ENCODE data around the gene RTKN2. TPM values are rescaled to one million over a fixed set of nuclear protein-coding genes. Genes with fewer than 3 reads are reported as not detected.

RTKN2 gene
- total and polyA plus RNA-seq, 2 of the 4 experiments (the other 2 are of a cell fraction) = 0.75 to 0.90 TPM

DNA sequence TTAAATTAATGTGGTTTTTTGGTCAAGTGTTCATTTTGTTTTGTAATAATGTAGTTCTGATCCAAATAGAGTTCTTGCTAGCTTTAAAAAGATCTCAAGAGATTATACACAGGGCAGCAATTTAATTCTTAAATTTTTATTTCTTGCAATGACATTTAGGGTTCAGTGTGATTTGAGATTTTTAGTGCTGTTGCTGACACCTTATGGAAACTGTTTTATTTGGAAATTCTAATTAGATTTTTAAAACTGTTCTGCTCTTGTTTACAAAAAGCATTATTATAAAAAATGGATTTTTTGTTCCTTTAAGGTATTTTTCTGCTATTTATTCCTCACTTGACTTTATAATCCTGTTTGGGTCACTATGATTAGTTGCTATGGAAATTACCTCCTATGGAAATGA is 72.1 kb downstream of the RTKN2 start:
- dilution Hi-C loops (cut with HindIII; ENCODE audit: low sequenced_read_pairs, unreplicated experiment) = no loop called here
- H3K23ac ChIP-seq (ENCODE audit: low read depth, low read length) = no peak overlapping the region
- no peaks in the 10 kb centered on the region for H3K27me3 ChIP-seq (ENCODE audit: control insufficient read depth, insufficient read depth, low read length)
- no peak overlapping the region for H2AFZ ChIP-seq (replicated peaks; ENCODE audit: low read length, poor library complexity)
- no peak overlapping the region for H3K4ac ChIP-seq (ENCODE audit: low read depth, low read length)
- DNase-seq (no peak), ATAC-seq (ENCODE audit: low read depth) (no peak)
- no peaks in the 10 kb centered on the region for H4K20me1 ChIP-seq (ENCODE audit: insufficient read depth, low read length)
- no peak overlapping the region for H4K5ac ChIP-seq (ENCODE audit: low read depth, low read length)
- H4K8ac ChIP-seq (ENCODE audit: low read depth in 2 of 2, low read length in 2 of 2) = no peak overlapping the region
- H2BK15ac ChIP-seq (ENCODE audit: low read depth, low read length) = no peak overlapping the region
- no peaks in the 10 kb centered on the region for H3K79me1 ChIP-seq (ENCODE audit: low read depth in 1 of 2, low read length in 2 of 2)
- no peak overlapping the region for H2AK9ac ChIP-seq (replicated peaks; ENCODE audit: low read depth, low read length, poor library complexity)
- CTCF ChIA-PET = interaction anchor here (0.6 kb wide), 2 partner anchors 17 to 18 kb away, joined by 3 read pairs; no protein-coding TSS in a partner anchor
- no TSS peak for BruUV-seq (replicated peaks)
- H3K4me3 ChIP-seq (ENCODE audit: insufficient read depth, low read depth, low read length) = no peak overlapping the region
- H3K9me1 ChIP-seq (ENCODE audit: insufficient read depth, low read length) = no peaks in the 10 kb centered on the region; the same call in 1 of the 2 replicates
- H2AK5ac ChIP-seq (ENCODE audit: low read depth, low read length) = no peak overlapping the region
- TF ChIP-seq, protein P1, sequence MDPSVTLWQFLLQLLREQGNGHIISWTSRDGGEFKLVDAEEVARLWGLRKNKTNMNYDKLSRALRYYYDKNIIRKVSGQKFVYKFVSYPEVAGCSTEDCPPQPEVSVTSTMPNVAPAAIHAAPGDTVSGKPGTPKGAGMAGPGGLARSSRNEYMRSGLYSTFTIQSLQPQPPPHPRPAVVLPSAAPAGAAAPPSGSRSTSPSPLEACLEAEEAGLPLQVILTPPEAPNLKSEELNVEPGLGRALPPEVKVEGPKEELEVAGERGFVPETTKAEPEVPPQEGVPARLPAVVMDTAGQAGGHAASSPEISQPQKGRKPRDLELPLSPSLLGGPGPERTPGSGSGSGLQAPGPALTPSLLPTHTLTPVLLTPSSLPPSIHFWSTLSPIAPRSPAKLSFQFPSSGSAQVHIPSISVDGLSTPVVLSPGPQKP (IDR thresholded peaks at IDR 0.05; ENCODE audit: borderline replicate concordance, low read depth, low read length) = no peak
- TF ChIP-seq CTCF (conservative IDR thresholded peaks at IDR 0.05; ENCODE audit: low read depth, low read length) (no peak), RFX5 (IDR thresholded peaks at IDR 0.05; ENCODE audit: low read depth, low read length) (no peak), POLR2A (IDR thresholded peaks at IDR 0.05; ENCODE audit: low read depth, low read length) (no peak), MAFK (IDR thresholded peaks at IDR 0.05; ENCODE audit: low read depth, low read length) (no peak), RCOR1 (IDR thresholded peaks at IDR 0.05; ENCODE audit: insufficient replicate concordance, low read length) (no peak), CHD1 (IDR thresholded peaks at IDR 0.05; ENCODE audit: low read depth, low read length) (no peak), SMC3 (IDR thresholded peaks at IDR 0.05; ENCODE audit: low read depth, low read length) (no peak), CEBPB (IDR thresholded peaks at IDR 0.05; ENCODE audit: low read depth, low read length) (no peak), NFE2L2 (IDR thresholded peaks at IDR 0.05; ENCODE audit: low read depth, low read length) (no peak), MXI1 (IDR thresholded peaks at IDR 0.05; ENCODE audit: borderline replicate concordance, low read depth, low read length) (no peak)
- TF ChIP-seq, protein P2, sequence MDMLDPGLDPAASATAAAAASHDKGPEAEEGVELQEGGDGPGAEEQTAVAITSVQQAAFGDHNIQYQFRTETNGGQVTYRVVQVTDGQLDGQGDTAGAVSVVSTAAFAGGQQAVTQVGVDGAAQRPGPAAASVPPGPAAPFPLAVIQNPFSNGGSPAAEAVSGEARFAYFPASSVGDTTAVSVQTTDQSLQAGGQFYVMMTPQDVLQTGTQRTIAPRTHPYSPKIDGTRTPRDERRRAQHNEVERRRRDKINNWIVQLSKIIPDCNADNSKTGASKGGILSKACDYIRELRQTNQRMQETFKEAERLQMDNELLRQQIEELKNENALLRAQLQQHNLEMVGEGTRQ (IDR thresholded peaks at IDR 0.05; ENCODE audit: low read depth, low read length) = no peak
- H3K27ac ChIP-seq (ENCODE audit: insufficient read depth, low read length) = no peak overlapping the region
- POLR2A ChIA-PET (ENCODE audit: unreplicated experiment) = no interaction called here
- H2BK5ac ChIP-seq (ENCODE audit: low read depth, low read length, poor library complexity, severe bottlenecking) = no peak overlapping the region
- H3K18ac ChIP-seq (ENCODE audit: low read depth, low read length) = no peak overlapping the region
- H3K4me2 ChIP-seq (ENCODE audit: low read depth, low read length) = no peak overlapping the region
- H2BK120ac ChIP-seq (ENCODE audit: low read depth, low read length) = no peak overlapping the region
- no peaks in the 10 kb centered on the region for H3K4me1 ChIP-seq (ENCODE audit: control insufficient read depth, insufficient read depth, low read length)
- no peaks in the 10 kb centered on the region for H3K9me3 ChIP-seq (ENCODE audit: control insufficient read depth, insufficient read depth, low read length)
- H2BK20ac ChIP-seq (ENCODE audit: low read depth, low read length) = no peak overlapping the region
- no peak overlapping the region for H4K91ac ChIP-seq (ENCODE audit: insufficient read depth, low read depth, low read length)
- no peak overlapping the region for H3K9ac ChIP-seq (ENCODE audit: low read depth, low read length)
- intact Hi-C loops (cut with micrococcal nuclease) = no loop called here
- no peak overlapping the region for H3K56ac ChIP-seq (ENCODE audit: extremely low read depth, insufficient read depth, low read length)
- H3K14ac ChIP-seq (replicated peaks; ENCODE audit: low read depth, low read length) = no peak overlapping the region
- H3K36me3 ChIP-seq (ENCODE audit: control insufficient read depth, insufficient read depth, low read length) = no peaks in the 10 kb centered on the region
- in situ Hi-C loops (cut with MboI; ENCODE audit: low sequenced_read_pairs) = no loop called here

All from IMR-90 (cell line).